ENCODE results near the gene TRMT11.

DNA sequence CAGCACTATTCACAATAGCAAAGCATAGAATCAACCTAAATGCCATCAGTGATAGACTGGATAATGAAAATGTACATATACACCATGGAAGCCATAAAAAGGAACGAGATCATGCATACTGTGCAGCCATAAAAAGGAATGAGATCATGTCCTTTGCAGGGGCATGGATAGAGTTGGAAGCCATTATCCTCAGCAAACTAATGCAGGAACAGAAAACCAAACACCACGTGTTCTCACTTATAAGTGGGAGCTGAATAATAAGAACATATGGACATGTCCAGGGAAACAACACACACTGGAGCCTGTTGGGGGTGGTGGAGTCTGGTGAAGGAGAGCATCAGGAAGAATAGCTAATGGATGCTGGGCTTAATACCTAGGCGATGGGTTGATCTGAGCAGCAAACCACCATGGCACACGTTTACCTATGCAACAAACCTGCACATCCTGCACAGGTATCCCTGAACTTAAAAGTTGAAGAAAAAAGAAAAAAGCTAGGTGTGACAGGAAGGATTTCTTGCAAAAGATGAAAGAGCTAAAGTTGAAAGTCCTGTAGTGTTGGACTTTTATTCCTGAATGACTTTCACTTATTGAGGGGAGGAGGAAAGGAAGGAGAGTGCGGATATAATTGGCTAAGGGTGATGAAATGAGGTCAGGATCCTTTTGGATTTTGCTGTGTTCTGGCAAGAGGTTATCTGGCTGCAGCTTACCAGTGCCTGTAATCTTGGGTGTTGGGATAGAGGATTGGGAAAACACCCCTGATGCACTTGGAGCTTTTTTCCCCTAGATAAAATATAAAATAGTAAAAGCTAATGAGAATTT, 8.5 kb downstream of the TRMT11 start:
- TF ChIP-seq EP300 (IDR thresholded peaks at IDR 0.05; ENCODE audit: borderline replicate concordance in 1 of 2, low read depth in 2 of 2, low read length in 2 of 2) (no peak), POLR2A (IDR thresholded peaks at IDR 0.05; ENCODE audit: control extremely low read depth in 1 of 2, low read depth in 2 of 2, low read length in 2 of 2) (no peak), SP1 (IDR thresholded peaks at IDR 0.05; ENCODE audit: low read depth, low read length) (no peak), MAFK (IDR thresholded peaks at IDR 0.05; ENCODE audit: low read depth, low read length) (no peak), CHD2 (IDR thresholded peaks at IDR 0.05; ENCODE audit: low read length) (no peak), RFX5 (IDR thresholded peaks at IDR 0.05; ENCODE audit: borderline replicate concordance, low read depth, low read length) (no peak), POLR2AphosphoS5 (IDR thresholded peaks at IDR 0.05; ENCODE audit: low read depth, low read length) (no peak), EZH2 (IDR thresholded peaks at IDR 0.05; ENCODE audit: low read depth, low read length, severe bottlenecking) (no peak)
- TF ChIP-seq, protein P1, sequence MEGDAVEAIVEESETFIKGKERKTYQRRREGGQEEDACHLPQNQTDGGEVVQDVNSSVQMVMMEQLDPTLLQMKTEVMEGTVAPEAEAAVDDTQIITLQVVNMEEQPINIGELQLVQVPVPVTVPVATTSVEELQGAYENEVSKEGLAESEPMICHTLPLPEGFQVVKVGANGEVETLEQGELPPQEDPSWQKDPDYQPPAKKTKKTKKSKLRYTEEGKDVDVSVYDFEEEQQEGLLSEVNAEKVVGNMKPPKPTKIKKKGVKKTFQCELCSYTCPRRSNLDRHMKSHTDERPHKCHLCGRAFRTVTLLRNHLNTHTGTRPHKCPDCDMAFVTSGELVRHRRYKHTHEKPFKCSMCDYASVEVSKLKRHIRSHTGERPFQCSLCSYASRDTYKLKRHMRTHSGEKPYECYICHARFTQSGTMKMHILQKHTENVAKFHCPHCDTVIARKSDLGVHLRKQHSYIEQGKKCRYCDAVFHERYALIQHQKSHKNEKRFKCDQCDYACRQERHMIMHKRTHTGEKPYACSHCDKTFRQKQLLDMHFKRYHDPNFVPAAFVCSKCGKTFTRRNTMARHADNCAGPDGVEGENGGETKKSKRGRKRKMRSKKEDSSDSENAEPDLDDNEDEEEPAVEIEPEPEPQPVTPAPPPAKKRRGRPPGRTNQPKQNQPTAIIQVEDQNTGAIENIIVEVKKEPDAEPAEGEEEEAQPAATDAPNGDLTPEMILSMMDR (IDR thresholded peaks at IDR 0.05; ENCODE audit: control extremely low read depth in 1 of 3, insufficient read depth in 1 of 3, low read depth in 1 of 3, low read length in 3 of 3): no peak
